ENCODE measurements around the gene BMP6.

Gene BMP6

DNA sequence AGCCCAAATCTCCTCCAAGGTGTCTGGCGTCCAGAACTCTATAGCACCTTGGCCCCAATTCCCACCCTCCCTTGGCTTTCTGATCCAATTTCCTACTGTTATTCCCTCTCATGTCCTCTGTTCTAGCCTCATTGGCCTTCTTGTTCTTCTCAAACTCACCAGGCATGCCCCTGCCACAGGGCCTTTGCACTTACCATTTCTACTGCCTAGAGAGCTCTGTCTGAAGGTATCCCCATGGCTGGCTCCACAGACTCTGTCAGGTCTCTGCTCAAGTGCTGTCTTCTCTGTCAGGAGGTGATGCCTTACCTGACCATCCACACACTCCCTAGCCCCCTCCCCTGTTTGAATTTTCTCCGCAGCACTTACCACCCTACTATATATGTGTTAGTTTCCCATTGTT is 5.6 kb upstream of the BMP6 start:
- DNase-seq, result no peak

DNA sequence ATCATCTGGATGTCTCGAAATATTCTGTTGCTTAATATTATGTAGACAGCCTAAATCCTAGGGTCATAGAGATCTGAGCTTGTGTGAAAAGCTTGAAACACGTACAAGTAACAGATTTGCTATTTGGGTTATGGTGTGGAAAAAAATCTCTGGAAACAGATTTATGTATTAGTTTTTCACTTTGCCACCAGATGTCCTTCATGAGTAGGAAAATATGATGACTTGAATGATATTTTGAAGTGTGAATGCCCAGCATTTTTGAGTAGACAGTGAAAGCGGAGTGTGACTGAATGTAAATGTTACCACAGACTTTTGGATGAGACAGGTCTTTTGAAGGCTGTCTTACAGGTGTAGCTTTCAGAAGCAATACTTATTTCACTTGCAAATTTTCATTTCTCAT is 4.2 kb upstream of the BMP6 start:
- DNase-seq, result no peak

DNA sequence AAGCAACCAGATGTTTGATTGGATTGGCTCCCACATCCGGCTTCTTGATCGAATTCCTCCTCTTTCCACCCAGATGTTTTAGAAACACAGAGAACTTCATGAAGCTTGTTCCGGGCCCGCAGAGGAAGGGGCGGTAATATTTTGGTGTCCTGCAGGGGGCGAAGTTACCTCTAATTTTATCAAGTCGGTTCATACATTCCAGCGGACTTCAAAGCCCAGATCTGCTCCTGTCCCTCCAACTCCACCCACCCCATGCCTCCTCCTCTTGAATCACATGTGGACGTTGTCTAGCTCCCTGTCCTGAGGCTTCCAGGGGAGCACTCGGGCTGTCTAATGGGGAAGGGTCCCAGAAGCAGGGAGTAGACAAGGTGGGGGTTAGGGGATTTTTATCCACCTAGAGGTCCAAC is 2.9 kb upstream of the BMP6 start:
- DNase-seq, result peak; percentile 50

DNA sequence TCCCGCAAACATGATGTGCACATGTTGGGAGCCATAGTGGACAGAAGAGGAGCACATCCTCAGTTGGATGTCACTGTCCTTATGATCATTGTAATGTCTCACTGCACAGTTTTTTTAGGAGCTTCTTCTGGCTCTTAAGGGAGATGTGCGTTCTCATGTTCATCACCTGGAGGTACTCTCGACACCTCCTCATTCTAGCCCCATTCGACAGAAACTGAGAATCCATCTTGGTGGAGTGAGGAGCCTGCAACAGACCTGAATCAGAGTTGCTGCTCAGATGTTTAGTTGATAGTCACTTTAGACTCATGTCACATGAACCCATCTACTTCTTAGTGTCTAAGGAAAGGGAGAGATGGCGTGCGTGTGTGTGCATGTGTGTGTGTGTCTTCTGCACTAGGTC is 2.3 kb upstream of the BMP6 start:
- DNase-seq, result no peak

DNA sequence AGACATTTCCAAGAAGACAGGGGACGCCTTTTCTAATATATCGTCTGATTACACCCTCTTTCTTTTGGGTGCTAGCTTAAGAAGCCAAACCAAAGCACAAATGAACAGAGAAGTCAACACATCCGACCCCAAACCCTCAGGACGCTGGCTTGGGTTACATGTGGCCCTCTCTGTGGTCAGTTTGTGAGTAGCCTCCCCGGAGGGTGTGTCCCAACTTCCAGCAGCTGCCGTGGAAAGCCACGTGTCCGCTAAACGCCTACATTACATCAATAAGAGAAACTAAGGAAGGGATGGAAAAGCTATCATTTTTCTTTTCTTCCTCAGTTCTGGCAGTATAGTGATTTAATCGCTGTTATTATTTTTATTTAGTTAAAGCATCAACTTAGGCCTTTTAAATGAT is 487 bp upstream of the BMP6 start:
- no peak for DNase-seq

DNA sequence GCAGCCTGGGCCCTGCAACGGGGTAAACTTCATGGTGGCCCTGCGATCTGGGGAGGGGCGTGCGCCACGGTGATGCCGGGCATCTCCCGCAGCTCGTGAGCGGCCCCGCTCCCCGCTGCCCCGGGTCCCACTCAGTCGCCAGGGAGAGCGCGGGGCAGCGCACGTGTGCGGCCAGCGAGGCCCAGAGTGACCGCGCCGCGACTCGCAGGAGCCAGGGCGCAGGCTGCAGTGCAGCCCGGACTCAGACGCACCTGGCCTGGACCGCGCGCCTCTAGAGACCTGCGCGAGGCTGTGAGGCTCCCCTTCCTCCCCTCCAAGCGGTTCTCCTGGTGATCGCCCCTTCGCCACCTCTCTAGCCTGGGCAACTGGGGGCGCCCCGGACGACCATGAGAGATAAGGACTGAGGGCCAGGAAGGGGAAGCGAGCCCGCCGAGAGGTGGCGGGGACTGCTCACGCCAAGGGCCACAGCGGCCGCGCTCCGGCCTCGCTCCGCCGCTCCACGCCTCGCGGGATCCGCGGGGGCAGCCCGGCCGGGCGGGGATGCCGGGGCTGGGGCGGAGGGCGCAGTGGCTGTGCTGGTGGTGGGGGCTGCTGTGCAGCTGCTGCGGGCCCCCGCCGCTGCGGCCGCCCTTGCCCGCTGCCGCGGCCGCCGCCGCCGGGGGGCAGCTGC is 652 bp downstream of the BMP6 start:
- no peak for DNase-seq

DNA sequence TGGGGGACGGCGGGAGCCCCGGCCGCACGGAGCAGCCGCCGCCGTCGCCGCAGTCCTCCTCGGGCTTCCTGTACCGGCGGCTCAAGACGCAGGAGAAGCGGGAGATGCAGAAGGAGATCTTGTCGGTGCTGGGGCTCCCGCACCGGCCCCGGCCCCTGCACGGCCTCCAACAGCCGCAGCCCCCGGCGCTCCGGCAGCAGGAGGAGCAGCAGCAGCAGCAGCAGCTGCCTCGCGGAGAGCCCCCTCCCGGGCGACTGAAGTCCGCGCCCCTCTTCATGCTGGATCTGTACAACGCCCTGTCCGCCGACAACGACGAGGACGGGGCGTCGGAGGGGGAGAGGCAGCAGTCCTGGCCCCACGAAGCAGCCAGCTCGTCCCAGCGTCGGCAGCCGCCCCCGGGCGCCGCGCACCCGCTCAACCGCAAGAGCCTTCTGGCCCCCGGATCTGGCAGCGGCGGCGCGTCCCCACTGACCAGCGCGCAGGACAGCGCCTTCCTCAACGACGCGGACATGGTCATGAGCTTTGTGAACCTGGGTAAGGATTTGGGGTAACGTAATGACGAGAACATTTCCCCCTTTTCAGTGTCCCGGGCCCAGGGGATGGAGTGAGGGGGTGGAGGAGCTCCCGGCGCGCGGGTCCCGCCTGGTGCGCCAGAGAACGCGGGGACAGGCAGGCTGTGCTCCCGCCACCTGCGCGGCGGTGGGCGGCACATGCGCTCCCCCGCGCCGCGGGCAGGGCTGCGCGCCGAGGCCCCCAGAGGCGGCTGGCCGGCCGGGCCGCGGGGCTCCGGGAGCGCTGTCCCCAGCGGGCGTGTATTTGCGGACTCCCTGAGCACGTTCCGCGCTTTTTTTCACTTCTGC is 1.4 kb downstream of the BMP6 start:
- no peak for DNase-seq

DNA sequence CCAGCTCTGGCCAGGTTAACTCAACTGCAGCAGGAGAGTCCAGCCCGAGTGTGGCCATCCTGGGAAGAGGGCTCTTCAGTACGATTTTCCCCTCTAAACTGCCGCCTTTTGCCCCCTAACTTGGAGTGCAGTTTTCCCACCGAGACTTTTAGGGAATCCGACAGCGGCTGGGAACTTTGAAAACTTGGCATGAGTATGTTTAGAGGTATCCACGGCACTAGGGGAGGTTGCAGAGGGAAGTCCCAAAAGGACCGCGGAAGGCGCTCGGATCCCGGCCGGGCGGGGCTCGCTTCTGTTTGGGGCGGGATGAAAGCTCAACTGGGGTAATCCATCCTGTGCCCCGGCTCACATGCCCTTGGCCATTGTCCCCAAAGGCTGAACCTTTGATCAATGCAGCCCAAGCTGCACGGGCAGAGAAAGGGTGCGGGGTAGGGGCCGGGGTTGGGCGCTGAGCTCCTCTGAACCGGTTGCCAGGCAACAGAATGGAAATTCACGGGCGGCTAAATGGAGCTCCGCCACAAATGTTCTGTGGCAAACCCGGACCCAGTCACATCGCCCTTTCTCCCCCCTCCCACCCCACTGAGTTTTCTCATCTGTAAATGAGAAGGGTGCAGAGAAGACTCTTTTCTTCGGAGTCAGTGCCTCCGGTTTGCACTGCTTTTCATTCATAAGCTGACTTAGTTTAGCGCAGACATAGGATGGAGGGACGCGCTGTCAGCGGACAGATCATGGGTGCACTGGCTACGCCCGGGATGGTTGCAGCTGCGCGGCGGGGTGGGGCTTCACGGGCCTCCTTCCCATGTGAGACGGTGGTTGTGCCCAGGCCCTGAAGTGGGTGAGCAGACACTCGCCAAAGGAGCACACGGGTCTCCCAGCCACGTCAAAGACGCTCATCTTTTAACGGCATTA is 2.3 kb downstream of the BMP6 start:
- DNase-seq, result no peak

DNA sequence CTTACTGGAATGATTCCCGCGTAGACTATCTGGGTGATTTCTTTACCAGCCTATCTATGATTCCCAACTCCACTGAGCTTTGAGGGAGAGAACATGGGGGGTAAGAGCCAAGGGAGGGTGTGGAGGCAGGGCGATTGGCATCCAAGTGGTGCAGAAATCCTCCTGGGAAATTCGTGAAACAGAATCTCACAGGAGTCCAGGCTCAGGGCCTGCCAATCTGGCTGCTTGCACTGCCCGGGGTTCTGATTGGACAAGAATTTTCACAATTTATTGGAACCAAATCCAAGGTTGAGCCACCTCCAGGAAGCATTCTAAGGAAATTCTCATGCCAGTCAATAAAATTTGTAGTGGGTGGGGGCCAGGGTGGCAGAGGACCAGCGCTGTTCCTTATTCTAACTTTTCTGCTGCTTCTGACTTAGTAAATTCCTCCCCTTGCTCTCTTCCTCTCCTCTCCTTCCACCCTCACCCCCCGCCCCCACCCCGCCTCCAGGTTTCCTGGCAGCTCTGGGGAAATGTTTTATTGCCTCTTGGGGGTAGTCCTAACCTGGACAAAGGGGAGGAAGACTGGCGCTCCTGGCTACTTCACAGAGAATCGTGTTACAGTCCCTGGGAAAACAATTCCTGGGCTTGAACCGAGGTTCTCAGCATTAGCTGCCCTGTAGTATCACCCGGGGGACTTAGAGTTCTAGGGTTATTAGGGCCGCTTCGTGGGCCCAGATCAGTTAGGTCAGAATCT is 3.1 kb downstream of the BMP6 start:
- DNase-seq, result no peak

DNA sequence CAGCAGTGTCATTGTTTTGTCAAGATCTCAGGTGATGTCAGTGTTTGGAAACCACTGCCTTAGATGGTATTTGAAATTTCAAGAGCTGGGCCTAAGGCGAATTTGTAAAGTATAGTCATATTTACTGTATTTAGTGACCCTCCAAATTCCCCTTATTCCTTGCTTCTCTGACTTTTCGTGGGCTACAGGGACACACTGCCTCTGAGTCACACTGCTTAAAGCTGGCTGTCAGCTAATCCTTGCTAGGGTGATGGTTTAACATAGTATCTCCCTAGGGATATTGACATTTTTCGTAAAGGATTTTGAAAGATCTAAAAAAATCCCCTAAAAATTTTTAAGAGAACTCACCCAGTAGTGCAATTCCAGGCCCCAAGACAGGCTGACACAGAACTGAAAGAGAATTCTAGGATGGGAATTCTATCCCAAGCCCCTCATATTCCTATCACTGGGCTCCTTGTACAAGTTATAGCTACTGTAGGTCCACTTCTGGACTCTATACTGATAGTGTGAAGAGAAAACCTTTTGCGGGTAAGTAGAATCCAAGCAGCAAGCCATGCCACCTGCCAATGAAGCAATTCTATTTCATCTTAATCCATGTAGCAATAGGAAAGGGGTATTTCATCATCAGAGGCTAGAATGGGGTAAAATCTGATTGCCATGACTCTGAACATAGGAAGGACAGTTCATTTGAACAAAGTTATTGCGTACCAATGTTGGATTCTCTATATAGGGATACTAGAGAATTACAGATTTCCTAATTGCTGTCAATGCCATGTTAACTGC is 4.3 kb downstream of the BMP6 start:
- DNase-seq, result no peak

DNA sequence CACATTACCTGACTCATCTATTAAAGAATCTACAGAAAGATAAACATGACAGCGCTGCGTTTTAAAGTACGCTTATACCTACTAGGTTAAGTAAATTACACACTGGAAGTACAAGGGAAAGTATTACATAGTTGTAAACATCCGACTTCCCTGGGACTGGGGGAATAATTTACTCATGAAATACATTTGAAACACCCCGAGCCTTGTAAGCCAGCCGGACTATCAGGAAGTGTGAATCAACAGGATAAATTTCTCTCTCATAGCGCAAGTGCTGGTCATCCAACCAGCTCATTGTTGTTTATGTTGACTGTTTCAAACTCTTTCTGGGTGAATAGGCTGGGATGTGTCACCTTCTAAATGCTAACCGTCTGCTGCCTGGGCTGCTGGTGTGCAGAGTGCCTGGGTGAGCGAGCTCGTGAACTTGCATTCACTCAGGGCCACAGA is 4.9 kb downstream of the BMP6 start:
- peak; percentile 75 for DNase-seq

DNA sequence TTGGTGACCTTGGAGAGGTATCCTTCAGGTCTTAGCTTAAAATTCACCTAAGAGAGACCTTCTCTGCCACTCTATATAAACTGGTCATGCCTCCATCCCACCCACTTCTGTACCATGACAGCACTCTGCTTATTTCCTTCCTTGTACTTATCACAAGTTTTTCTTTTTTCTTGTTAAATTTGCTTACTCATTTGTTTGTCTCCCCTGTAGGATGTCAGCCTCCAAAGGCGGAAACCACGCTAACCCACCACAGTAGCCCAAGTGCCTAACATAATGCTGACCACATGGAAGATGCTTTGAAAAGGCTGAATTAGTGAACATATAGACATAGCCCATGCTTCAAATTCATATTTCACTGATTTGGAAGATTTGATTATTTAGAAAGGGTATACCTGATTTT is 5.4 kb downstream of the BMP6 start:
- no peak for DNase-seq

DNA sequence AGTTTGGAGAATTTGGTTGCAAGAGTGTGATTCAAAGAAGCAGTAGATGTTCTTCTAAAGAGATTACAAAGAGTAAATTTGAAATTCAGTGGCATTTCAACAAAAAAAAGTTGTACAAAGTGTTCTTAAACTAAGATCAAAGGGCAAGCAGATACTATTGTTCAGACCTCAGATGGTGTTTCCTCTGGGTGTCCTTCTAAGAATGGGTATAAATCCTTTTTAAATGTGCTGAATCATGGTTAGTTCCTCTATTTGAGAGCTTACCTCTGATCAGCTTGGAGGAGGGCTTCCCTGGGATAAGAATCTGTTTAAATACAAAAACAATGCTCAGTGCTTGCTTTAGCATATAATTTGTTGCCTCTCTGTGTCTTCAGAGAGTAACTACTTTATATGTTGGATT is 6.3 kb downstream of the BMP6 start:
- DNase-seq, result no peak

DNA sequence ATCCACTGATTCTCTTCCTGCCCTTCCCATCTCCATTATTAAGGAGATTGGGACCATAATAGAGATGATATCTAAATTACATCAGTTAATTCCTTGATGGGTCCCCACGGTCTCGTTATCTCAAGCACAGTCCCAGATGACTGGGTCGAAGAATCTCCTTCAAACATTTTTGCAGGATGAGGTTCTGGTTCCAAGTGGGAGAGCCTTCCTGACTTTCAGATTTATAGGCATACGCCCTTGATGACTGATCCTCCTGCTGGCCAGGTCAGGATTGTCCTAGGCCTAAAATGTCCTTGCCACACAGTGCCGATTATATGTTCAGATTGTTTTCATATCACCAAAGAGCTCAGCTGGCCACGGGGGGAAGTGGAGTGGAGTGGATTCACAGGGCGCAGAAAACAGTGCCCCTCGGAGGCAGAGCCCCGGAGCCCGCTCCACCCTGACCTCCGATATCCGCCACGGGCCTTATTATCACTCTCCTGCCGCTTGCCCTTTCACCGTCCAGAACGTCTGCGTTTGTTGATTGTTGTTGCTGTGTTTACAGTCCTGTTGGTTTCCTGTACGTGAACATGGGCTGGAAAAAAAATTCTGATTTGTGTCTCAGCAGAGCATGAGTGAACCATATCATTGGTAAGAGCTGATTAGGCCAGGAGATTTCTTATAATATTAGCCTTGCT is 8.9 kb downstream of the BMP6 start:
- no peak for DNase-seq

DNA sequence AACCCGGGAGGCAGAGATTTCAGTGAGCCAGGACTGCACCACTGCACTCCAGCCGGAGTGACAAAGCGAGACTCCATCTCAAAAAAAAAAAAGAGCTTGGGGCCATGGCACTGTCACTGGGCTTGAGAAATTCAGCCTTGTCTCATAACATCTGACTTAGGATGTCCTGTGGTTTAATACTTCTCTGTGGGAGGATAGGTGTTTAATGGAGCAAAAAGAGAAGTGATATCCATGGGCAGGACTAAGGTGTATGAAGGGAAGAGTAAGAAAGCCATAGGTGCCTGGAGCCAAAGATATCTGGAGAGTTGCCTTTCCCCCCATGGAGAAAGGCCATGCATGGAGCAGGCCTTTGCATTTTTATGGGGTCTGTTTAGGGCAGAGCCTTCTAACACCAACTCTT is 11.2 kb downstream of the BMP6 start:
- DNase-seq, result no peak

DNA sequence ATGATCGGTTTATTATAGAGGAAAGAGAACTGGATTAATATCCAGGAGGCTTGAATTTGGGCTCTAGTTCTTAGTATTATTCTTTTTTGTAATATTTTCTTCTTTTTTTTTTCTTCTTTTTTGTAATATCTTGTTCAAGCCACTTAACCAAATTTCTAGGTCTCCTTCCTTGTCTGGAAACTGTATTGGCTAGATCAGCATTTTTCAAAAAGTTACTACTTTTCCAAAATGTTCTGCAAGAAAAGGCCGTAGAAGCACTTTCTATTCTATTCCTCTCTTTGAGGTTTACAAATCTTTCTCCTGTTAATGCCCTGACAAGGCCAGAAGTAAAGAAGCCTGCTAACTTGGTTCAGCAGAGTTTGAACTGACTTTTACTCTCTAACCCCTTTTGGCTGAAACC is 12.0 kb downstream of the BMP6 start:
- no peak for DNase-seq

DNA sequence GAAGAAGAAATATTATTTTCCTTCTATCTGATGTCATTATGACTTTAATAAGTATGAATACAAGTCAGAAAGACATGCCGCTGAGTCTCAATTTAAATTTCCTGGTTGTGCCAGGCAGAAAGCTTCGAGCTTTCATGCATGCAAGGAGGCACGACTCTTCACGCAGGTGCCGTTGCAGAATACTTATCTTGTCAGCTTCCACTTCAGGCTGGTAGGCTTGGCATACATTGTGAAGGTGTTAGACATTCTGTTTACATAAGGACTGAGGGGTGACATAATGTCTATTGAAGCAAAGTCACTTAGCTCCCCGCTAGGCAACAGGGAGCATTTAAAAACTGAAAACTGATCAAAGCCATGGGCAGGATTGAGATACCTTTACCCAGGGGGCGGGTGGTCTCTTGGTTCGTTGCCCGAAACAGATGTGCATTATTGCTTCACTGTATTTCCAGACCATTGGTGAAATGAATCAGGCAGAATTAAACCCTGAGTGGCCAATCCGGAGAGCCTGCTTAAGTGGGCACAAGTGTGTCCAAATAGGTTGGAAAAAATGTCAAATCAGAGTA is 16.4 kb downstream of the BMP6 start:
- DNase-seq, result no peak

DNA sequence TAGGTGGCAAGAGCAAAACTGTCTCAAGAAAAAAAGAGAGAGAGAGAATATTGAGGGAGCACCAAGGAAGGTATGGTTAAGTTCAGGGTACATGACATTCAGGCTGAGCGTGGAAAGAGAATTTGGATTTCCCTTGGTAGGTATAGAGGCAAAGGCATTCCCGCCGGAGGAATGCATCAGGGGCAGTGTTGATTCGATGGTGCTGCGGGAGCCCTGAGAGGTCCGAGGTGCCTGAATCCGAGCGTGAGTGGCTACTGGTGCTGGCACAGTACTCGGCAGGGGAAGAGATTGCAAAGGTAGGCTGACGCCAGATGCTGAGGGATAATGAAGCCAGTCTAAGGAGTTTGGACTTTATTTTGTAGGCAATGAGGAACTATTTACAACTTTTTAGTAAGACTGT is 20.0 kb downstream of the BMP6 start:
- no peak for DNase-seq

DNA sequence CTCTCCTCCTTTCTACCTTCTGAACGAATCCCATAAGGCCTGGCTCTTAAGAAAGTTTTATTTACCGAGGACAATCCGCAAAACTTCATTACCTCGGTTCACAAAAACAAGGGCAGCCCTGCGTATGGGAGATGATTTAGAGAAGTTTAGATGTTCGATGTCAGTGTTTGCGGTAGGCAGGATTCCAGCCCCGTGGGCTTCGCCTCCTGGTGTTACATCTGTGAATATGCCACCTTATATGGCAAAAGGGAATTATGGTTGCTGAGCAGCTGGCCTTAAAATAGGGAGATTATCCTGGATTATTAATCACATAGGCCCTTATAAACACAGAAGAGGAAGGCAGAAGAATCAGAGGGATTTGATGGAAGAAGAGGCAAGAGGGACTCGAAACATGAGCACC is 21.1 kb downstream of the BMP6 start:
- DNase-seq, result no peak

DNA sequence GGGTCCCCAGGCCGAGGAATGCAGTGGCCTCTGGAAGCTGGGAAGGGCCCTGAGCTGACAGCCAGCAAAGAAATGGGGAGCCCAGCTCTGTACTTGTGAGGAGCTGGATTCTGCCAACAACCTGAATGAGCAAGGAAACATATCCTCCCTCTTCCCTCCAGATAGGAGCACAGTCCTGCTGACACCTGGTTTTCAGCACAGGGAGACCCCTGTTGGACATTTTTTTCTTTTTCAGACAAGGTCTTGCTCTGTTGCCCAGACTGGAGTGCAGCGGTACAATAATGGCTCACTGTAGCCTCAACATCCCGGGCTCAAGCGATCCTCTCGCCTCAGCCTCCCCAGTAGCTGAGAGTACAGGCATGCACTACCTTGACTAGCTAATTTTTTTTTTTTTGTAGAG is 21.5 kb downstream of the BMP6 start:
- DNase-seq, result no peak

DNA sequence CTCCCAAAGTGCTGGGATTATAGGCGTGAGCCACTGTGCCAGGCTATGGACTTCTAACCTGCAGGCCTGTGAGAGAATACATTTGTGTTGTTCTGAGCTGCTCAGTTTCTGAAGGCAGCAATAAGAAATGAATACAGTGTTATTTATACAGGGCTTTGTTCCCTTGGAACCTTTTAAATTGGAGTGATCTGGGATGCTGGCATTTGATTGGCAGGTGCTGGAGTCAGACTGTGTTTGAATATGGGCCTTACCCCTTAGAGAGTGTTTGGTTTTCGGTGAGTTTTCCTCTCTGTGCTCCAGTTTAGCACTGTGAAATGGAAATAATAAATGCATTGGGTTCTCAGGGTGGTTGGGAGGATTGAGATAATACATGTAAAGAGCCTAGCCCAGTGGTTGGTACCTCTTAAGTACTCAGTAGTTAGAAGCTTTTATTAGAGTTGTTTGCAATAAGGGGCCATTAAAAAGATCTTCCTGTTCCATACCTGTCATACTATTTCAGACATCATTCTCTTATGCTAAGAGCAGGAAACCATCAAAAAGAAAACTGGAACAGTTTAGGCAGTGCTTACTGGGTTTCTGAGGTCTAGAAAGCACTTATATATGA is 22.1 kb downstream of the BMP6 start:
- DNase-seq, result no peak

All from NCI-H226 (cell line).